IPS DF 19.7 (cell line): ENCODE results near the gene ADAMTSL1.

Source experiments
- DNase-seq: peaks from one replicate; pipeline ENCODE4 v3.0.0-alpha.2; 2013; ENCODE audit warnings: low read depth, low spot score

ADAMTSL1 gene

GRCh38 chr9:18606846-18607245 lies 132.9 kb downstream of the ADAMTSL1 start:
- peak; percentile 47 for DNase-seq

DNA sequence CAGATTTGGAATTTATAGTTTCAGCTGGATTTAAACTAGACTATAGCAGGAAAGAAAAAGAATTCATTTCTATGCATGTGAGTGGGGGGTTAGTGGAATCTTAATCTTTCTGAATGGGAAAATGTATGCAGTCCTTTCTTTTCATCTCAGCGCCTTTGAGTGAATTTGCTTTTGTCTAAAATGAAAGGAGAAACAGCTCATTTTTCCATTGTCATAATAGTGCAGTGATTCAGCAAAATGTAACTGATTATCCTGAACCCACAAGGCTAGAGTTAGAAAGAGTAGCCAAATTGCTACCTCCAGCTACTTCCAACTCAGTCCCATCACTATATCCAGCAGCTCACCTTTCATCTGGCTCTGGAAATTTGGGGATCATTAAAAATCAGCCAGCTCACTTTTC lies 134.4 kb downstream of the ADAMTSL1 start:
- no peak for DNase-seq

GRCh38 chr9:18610956-18611355 lies 137.0 kb downstream of the ADAMTSL1 start:
- no peak for DNase-seq

DNA sequence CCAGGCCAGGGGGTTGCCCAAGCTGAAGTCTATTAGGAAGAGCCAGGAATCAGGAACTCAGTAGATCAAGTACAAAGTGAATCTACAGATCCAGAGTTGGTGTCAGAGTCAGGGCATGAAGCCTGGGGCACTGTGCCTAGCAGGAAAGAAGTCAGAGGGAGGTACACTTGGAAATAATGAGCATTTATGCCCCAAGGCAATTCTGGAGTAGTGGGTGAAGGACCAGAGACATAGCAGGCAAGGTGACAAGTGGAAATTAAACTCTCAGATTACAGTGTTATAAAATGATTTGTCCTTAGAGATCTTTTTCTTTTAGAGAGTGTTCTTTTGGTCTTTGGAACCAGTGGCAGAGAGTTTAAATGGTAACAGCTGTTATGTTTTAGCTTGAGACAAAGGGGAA lies 138.0 kb downstream of the ADAMTSL1 start:
- DNase-seq, result no peak

- DNase-seq, result no peak
Measured at GRCh38 chr9:18614116-18614515, 140.2 kb downstream of the ADAMTSL1 start.

DNA sequence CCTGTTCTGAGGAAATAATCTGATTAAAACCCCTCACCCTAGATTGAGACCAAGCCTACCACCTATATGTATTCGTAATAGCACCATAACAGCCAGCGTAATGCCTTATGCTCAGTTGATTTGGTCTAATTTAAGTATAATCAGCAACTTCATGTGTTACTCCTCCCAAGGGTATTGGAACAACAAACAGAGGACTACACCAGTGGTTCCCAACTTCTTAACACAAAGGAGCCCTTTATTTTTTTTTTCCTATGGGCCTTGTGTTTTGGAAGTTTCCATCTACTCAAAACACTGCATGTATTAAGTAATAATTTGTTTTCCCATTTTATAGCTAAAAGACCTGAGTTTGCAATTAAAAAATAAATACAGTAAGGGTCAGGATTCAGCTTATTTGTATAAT lies 140.7 kb downstream of the ADAMTSL1 start:
- no peak for DNase-seq

- no peak for DNase-seq
Measured at GRCh38 chr9:18616976-18617375, 143.0 kb downstream of the ADAMTSL1 start.

DNA sequence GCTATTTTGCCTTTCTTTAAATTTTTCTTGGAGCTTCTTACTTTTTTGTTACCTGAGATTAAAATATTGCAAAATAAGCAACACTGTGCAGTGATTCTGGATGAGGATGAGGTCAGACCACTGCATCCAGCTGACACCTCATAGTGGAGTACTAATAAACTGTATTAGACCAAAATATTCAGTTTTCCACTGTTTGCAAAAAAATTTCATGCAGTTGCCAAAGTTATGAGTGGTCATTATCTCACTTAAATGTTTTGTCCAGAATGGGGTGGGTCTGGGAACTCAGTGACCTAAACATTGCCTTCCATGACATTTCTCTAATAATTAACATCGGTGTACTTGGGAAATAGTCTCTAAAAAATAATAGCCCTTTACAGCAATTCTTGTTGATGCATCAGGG lies 143.8 kb downstream of the ADAMTSL1 start:
- no peak for DNase-seq

DNA sequence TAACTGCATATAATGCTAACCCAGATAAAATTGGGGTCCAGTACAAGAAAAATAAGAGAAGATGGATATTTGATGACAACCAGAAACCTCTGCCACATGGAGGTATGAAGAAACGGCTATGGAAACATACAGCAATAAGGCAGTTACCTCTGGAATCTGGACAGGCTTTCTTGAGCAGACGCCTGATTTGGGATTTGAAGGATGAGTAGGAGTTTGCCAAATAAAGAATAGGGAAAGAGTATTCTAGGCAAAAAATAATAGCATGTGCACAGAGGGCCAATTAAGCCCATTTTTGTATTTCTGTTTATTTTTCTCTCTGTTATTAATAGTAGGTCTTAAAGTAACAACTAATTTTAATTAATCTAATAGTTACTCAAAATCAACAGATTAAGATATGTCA lies 144.9 kb downstream of the ADAMTSL1 start:
- no peak for DNase-seq

DNA sequence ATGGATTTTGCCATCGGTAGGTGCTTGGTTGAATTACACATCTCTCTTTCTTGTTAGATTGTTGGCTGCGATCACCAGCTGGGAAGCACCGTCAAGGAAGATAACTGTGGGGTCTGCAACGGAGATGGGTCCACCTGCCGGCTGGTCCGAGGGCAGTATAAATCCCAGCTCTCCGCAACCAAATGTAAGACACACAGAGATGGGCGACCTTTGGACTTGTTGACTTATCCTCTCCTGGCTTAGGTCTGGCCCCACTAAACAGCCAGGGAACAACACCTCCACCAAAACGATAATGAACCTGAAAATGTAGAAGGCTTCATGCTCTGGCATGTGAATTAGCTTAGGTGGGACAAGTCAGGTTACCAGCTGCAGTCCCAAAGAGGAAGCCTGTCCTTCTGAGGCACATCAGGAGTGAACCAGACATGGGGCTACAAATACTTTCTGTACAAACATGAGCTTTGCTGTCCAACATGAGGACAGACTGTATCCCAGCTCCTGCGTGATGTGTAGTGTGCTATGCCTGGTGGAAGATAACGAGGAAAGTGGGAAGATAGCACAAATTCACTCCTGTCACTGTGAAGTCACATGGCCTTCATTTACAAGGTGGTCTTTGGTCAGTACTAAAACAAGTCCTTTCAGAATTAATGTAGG lies 148.4 kb downstream of the ADAMTSL1 start:
- DNase-seq, result no peak

DNA sequence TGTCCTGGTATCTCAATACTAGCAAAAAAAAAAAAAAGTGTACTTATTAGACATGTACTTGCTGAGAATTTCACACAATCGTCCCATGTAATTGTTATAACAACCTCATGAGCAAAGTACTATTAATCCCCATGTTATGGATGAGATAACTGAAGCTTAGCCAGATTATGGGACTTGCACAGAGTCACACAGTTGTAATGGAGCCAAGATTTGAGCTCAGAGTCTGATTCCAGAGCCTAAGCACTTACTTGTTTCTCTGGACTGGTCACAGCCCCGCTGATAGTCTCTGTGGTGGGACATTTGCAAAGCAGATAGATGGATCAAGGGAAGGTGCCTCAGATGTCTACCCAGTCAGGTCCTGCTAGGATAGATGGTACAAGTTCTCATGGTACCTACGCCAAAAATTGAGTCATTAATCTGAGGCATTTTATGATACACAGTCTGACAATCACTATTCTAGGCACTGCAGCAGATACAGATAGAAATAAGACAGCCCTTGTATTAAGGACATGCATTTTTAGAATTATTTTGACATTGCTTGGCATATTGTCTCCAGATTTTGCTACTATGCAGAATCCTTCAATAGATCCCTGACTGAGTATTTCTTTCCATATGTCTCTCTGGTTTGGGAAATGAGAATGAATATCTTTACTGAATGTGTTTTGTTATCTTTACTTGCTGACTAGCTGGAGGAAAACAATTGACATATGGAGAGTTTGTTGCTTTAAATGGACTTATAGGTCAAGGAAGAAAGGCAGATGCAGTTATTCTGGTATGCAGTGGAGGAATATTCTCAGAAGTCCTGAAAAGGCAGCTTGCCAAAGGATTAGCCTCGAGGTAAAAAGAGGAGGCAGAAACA lies 149.5 kb downstream of the ADAMTSL1 start:
- DNase-seq, result no peak

GRCh38 chr9:18626046-18626698 lies 152.2 kb downstream of the ADAMTSL1 start:
- DNase-seq, result no peak

- DNase-seq, result no peak
Measured at GRCh38 chr9:18629136-18629535, 155.2 kb downstream of the ADAMTSL1 start.

DNA sequence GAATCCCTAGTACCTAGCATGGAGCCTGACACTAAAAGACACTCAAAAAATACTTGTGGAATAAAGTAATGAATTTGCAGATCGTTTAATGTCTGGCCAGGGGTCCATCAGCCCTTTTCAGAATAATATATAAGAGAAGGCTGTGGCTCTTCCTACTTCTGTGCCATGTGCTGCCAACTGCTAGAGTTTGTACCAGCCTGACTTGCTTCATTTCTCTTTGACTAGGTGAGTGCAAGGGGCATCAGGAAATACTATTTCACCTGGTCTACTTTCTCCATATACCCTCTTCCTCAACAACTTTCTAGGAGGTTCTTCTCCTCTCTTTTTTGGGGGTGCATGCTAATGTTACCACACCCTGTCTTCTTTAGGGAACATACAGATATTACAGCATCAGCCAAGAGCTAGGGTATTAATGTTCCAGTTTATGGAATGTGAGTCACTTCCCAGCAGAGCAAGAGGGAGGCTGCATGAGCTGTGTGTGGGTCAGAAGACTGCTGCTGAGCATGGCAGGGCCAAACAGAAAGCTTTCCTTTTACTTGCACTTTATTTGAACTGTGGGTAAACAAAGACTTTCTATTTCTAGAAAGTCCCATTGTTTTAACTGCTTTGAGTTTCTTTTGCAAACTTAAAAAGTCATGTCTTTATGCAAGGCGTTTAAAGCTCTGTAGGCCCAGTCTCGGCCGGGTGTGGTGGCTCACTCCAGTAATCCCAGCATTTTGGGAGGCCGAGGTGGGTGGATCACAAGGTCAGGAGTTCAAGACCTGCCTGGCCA lies 158.9 kb downstream of the ADAMTSL1 start:
- DNase-seq, result no peak

- DNase-seq, result no peak
Measured at GRCh38 chr9:18636781-18637180, 162.8 kb downstream of the ADAMTSL1 start.

GRCh38 chr9:18638371-18639249 lies 164.7 kb downstream of the ADAMTSL1 start:
- no peak for DNase-seq

- DNase-seq, result no peak
Measured at GRCh38 chr9:18639911-18640310, 166.0 kb downstream of the ADAMTSL1 start.

GRCh38 chr9:18658804-18659705 lies 185.1 kb downstream of the ADAMTSL1 start:
- no peak for DNase-seq

GRCh38 chr9:18660001-18660400 lies 186.0 kb downstream of the ADAMTSL1 start:
- DNase-seq, result no peak

- no peak for DNase-seq
Measured at GRCh38 chr9:18662320-18662719, 188.4 kb downstream of the ADAMTSL1 start.
